GM12875 (cell line): ENCODE results near the gene SORCS3.

Source experiments
- H3K4me3 ChIP-seq: one replicate; pipeline ENCODE4 v1.5.1; 2011; ENCODE audit warnings: low read depth, low read length, control low read depth
- TF ChIP-seq, protein P1 (sequence below): IDR thresholded peaks from 2 replicates; pipeline ENCODE4 v1.5.1; 2011; ENCODE audit warnings: low read depth, mild to moderate bottlenecking, control low read depth, inconsistent platforms, low read length, moderate library complexity, borderline replicate concordance; ENCODE audit not compliant: insufficient read depth

SORCS3 gene

GRCh38 chr10:104614245-104614831 lies 26.8 kb upstream of the SORCS3 start:
- TF ChIP-seq, protein P1, sequence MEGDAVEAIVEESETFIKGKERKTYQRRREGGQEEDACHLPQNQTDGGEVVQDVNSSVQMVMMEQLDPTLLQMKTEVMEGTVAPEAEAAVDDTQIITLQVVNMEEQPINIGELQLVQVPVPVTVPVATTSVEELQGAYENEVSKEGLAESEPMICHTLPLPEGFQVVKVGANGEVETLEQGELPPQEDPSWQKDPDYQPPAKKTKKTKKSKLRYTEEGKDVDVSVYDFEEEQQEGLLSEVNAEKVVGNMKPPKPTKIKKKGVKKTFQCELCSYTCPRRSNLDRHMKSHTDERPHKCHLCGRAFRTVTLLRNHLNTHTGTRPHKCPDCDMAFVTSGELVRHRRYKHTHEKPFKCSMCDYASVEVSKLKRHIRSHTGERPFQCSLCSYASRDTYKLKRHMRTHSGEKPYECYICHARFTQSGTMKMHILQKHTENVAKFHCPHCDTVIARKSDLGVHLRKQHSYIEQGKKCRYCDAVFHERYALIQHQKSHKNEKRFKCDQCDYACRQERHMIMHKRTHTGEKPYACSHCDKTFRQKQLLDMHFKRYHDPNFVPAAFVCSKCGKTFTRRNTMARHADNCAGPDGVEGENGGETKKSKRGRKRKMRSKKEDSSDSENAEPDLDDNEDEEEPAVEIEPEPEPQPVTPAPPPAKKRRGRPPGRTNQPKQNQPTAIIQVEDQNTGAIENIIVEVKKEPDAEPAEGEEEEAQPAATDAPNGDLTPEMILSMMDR, result peak; percentile 57; the same call in 1 of the 2 replicates
- H3K4me3 ChIP-seq, result no peak overlapping the region

- TF ChIP-seq, protein P1, result no peak
- H3K4me3 ChIP-seq, result no peak overlapping the region
These were observed 26.0 kb upstream of the SORCS3 start for GRCh38 chr10:104615136-104615535.

DNA sequence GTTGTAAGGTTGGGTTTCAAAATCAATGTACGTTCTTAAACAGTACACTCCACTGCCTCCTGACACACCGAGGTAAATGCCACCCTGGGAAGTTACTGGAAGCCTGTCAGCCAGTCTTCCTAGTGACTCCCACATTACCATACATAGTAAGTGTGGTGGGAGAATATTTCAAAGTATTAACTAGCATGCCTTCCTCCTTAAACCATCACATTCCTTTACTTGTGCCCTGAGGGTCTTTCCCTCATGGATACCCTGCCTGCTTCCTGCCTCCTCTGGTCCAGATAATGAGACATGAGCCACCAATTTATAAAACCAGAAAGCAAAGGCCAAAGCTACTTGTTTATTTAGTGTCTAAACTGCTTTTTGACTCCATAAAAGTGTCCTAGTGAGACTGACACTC lies 23.3 kb upstream of the SORCS3 start:
- H3K4me3 ChIP-seq, result no peak overlapping the region
- TF ChIP-seq, protein P1, result no peak

DNA sequence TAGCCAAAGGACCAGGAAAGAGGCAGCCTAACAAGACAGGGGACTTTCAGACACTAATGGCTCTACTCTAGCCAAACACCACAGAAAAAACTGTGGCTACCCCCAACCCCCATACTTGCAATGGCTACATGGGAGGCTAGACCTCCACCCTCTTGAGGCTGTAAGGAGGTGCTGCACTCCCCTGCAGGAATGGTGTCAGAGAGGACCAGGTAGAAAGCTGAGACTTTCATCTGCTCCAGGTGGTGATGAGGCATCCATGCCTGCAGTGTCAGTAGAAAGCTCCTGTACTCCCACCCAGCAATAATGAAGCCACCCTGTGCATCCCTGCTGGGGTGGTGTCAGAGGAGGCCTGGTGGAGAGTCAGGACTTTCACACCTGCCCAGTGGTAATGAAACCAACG lies 18.9 kb upstream of the SORCS3 start:
- TF ChIP-seq, protein P1, result no peak

GRCh38 chr10:104622598-104623209 lies 18.4 kb upstream of the SORCS3 start:
- H3K4me3 ChIP-seq, result no peak overlapping the region
- TF ChIP-seq, protein P1, result peak; percentile 51; the same call in 1 of the 2 replicates

More for the DNA sequence above, 18.9 kb upstream of the SORCS3 start:
- H3K4me3 ChIP-seq, result no peak overlapping the region

DNA sequence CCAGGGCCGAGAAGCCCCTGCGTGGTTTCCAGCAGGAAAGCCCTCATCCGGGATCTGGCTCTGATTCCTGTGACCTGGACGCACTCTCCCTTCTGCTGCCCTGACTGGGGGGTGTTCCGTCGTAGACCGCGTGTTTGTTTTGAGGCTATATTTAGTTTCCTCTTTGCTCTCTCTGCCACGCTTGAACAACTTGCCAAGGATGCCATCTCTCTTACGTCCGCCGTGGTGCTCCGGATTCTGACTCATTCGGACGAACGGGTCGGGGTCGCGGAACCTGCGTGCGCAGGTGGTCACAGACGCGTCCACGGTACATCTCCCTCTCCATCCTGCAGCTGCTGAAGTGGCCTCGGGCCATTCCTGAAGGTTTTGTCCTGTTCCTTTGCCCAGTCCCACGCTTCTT lies 10.4 kb upstream of the SORCS3 start:
- TF ChIP-seq, protein P1, result no peak
- H3K4me3 ChIP-seq, result no peak overlapping the region

DNA sequence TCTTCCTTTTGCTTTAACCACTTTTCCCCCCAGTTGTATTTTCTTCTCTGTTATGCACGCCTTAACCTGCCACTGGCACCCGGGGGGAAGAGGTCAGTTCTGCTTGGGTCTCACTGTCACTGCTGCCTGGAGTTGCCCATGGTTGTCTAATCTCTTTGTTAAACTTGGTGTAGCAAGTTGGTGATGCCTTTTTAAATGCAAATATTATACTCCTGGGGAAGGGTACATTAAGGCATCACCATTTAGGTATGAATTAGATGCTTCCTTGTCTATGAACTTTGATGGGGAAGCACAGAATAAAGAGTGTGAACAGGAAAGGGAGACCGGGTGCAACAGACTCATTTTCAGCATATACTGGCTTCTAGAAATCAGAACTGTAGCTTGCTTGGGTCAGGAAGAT lies 9.1 kb upstream of the SORCS3 start:
- TF ChIP-seq, protein P1, result no peak

More for the DNA sequence above, 9.1 kb upstream of the SORCS3 start:
- no peak overlapping the region for H3K4me3 ChIP-seq
